ENCODE measurements around the gene MMEL1.
A peak's percentile ranks its signal among the peaks of the same experiment; 100 is the strongest.
"Not testable (repeated sequence)": the region's sequence is repeated elsewhere in the genome, so short reads cannot be mapped to it uniquely, and the experiment has no call there.

MMEL1 gene, protein sequence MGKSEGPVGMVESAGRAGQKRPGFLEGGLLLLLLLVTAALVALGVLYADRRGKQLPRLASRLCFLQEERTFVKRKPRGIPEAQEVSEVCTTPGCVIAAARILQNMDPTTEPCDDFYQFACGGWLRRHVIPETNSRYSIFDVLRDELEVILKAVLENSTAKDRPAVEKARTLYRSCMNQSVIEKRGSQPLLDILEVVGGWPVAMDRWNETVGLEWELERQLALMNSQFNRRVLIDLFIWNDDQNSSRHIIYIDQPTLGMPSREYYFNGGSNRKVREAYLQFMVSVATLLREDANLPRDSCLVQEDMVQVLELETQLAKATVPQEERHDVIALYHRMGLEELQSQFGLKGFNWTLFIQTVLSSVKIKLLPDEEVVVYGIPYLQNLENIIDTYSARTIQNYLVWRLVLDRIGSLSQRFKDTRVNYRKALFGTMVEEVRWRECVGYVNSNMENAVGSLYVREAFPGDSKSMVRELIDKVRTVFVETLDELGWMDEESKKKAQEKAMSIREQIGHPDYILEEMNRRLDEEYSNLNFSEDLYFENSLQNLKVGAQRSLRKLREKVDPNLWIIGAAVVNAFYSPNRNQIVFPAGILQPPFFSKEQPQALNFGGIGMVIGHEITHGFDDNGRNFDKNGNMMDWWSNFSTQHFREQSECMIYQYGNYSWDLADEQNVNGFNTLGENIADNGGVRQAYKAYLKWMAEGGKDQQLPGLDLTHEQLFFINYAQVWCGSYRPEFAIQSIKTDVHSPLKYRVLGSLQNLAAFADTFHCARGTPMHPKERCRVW

DNA sequence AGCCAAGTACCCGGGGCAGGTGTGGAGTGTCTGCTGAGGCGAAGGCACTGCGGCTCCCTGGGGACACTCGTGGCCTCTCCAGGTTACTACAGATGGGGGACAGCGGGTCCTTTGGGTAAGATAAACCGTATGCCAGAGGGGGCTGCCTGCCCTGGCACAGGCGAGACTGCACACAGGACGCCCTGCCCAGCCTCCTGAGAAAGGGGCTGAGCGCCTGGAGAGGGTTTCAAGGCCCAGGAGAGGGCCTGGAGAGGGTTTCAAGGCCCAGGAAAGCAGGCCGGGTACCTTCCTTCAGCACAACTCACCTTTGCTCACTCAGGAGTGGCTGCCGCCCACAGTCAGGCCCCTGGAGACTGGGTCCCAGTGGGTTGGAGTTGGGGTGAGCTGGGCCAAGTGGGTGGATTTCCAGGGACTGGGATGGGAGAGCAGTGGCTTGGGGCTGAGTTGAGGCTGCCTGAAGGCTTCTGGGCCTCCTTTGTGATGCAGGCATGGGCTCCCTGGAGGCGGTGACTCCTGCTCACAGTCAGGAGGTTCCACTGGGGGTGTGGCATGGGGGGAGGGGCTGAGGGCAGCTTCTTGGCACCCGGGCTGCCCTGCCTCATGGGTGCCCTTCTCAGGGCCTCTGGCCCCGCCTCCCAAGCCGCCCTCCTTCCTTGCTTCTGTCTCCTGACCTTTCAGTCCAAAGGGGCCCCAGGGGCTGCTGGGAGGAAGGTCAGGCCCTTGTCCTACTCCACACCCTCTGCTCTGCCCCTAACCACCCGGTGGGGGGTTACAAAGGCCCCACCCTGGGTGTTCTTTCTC, at the start of gene MMEL1:
Gene MMEL1, minus strand, starts transcription at position 456 of the 801 bp plus-strand sequence. CDS start 3,532 bp downstream, outside the sequence.
- no peak for DNase-seq

DNA sequence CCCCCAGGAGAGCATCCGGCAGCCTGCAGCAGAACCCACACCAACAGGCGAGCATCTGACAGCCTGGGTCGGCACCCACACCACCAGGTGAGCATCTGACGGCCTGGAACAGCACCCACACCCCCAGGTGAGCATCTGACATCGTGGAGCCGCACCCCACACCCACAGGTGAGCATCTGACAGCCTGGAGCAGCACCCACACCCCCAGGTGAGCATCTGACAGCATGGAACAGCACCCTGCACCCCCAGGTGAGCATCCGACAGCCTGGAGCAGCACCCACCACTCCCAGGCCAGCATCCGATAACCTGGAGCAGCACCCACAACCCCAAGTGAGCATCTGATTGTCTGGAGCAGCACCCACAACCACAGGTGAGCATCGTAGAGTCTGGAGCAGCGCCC, 43.9 kb upstream of the MMEL1 start:
- DNase-seq: not testable (repeated sequence)

DNA sequence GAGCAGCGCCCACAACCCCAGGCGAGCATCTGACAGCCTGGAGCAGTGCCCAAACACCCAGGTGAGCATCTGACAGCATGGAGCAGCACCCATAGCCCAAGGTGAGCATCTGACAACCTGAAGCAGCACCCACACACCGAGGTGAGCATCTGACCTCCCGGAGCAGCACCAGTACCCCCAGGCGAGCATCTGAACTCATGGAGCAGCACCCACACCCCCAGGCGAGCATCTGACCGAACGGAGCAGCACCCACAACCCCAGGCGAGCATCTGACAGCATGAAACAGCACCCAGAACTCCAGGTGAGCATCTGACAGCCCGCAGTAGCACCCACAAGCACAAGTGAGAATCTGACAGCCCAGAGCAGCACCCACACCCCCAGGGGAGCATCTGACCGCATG, 38.8 kb upstream of the MMEL1 start:
- not testable (repeated sequence) for DNase-seq

DNA sequence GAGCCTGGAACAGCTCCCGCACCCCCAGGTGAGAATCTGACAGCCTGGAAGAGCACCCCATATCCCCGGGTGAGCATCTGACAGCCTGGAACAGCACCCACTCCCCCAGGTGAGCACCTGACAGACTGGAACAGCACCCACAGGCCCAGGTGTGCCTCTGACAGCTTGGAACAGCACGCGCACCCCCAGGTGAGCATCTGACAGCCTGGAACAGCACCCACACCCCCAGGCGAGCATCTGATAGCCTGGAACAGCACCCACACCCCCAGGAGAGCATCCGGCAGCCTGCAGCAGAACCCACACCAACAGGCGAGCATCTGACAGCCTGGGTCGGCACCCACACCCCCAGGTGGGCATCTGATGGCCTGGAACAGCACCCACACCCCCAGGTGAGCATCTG, 27.0 kb upstream of the MMEL1 start:
- DNase-seq: not testable (repeated sequence)

DNA sequence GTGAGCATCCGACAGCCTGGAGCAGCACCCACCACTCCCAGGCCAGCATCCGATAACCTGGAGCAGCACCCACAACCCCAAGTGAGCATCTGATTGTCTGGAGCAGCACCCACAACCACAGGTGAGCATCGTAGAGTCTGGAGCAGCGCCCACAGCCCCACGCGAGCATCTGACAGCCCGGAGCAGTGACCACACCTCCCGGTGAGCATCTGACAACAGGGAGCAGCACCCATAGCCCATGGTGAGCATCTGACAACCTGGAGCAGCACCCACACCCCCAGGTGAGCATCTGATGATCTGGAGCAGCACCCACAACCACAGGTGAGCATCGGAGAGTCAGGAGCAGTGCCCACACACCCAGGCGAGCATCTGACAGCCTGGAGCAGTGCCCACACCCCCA, 25.1 kb upstream of the MMEL1 start:
- DNase-seq: not testable (repeated sequence)

DNA sequence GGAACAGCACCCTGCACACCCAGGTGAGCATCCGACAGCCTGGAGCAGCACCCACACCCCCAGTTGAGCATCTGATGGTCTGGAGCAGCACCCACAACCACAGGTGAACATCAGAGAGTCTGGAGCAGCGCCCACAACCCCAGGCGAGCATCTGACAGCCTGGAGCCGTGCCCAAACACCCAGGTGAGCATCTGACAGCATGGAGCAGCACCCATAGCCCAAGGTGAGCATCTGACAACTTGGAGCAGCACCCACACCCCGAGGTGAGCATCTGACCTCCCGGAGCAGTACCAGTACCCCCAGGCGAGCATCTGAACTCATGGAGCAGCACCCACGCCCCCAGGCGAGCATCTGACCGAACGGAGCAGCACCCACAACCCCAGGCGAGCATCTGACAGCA, 24.3 kb upstream of the MMEL1 start:
- DNase-seq: not testable (repeated sequence)

DNA sequence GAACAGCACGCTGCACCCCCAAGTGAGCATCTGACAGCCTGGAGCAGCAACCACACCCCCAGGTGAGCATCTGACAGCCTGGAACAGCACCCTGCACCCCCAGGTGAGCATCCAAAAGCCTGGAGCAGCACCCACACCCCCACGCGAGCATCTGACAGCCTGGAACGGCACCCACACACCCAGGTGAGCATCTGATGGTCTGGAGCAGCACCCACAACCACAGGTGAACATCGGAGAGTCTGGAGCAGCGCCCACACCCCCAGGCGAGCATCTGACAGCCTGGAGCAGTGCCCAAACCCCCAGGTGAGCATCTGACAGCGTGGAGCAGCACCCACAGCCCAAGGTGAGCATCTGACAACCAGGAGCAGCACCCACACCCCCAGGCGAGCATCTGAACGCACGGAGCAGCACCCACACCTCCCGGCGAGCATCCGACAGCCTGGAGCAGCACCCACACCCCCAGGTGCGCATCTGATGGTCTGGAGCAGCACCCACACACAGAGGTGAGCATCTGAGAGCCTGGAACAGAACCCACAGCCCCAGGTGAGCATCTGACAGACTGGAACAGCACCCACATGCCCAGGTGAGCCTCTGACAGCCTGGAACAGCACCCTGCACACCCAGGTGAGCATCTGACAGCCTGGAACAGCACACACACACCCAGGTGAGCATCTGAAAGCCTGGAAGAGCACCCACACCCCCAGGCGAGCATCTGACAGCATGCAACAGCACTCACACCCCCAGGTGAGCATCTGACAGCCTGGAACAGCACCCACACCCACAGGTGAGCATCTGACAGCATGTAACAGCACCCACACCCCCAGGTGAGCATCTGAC, 23.0 kb upstream of the MMEL1 start:
- not testable (repeated sequence) for DNase-seq

DNA sequence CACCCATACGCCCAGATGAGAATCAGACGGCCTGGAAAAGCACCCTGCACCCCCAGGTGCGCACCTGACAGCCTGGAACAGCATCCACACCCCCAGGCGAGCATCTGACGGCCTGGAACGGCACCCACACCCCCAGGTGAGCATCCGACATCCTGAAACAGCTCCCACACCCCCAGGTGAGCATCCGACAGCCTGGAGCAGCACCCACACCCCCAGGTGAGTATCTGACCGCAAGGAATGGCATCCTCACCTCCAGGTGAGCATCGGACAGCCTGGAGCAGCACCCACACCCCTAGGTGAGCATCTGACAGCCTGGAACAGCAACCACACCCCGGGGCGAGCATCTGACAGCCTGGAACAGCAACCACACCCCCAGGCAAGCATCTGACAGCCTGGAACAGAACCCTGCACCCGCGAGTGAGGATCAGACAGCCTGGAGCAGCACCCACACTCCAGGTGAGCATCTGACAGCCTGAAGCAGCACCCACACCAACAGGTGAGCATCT, 21.7 kb upstream of the MMEL1 start:
- DNase-seq: not testable (repeated sequence)

DNA sequence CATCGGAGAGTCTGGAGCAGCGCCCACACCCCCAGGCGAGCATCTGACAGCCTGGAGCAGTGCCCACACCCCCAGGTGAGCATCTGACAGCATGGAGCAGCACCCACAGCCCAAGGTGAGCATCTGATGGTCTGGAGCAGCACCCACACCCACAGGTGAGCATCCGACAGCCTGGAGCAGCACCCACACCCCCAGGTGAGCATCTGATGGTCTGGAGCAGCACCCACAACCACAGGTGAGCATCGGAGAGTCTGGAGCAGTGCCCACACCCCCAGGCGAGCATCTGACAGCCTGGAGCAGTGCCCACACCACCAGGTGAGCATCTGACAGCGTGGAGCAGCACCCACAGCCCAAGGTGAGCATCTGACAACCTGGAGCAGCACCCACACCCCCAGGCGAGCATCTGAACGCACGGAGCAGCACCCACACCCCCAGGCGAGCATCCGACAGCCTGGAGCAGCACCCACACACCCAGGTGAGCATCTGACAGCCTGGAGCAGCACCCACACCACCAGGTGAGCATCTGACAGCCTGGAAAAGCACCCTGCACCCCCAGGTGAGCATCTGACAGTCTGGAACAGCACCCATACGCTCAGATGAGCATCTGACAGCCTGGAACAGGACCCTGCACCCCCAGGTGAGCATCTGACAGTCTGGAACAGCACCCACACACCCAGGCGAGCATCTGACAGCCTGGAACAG, 21.1 kb upstream of the MMEL1 start:
- DNase-seq: peak in 2 of 4 experiments; percentile 40 to 53

DNA sequence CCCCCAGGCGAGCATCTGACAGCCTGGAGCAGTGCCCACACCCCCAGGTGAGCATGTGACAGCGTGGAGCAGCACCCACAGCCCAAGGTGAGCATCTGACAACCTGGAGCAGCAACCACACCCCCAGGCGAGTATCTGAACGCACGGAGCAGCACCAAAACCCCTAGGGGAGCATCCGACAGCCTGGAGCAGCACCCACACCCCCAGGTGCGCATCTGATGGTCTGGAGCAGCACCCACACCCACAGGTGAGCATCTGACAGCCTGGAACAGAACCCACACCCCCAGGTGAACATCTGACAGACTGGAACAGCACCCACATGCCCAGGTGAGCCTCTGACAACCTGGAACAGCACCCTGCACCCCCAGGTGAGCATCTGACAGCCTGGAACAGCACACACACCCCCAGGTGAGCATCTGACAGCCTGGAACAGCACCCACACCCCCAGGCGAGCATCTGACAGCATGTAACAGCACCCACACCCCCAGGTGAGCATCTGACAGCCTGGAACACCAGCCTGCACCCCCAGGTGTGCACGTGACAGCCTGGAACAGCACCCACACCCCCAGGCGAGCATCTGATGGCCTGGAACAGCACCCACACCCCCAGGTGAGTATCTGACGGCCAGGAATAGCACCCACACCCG, 20.2 kb upstream of the MMEL1 start:
- not testable (repeated sequence) for DNase-seq

DNA sequence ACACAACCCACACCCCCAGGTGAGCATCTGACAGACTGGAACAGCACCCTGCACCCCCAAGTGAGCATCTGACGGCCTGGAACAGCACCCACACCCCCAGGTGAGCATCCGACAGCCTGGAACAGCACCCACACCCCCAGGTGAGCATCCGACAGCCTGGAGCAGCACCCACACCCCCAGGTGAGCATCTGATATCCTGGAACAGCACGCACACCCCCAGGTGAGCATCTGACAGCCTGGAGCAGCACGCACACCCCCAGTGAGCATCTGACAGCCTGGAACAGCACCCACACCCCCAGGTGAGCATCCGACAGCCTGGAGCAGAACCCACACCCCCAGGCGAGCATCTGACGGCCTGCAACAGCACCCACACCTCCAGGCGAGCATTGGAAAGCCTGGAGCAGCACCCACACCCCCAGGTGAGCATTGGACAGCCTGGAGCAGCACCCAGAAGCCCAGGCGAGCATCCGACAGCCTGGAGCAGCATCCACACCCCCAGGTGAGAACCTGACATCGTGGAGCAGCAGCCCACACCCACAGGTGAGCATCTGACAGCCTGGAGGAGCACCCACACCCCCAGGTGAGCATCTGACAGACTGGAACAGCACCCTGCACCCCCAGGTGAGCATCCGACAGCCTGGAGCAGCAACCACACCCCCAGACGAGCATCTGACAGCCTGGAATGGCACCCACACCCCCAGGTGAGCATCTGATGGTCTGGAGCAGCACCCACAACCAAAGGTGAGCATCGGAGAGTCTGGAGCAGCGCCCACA, 19.5 kb upstream of the MMEL1 start:
- not testable (repeated sequence) for DNase-seq

DNA sequence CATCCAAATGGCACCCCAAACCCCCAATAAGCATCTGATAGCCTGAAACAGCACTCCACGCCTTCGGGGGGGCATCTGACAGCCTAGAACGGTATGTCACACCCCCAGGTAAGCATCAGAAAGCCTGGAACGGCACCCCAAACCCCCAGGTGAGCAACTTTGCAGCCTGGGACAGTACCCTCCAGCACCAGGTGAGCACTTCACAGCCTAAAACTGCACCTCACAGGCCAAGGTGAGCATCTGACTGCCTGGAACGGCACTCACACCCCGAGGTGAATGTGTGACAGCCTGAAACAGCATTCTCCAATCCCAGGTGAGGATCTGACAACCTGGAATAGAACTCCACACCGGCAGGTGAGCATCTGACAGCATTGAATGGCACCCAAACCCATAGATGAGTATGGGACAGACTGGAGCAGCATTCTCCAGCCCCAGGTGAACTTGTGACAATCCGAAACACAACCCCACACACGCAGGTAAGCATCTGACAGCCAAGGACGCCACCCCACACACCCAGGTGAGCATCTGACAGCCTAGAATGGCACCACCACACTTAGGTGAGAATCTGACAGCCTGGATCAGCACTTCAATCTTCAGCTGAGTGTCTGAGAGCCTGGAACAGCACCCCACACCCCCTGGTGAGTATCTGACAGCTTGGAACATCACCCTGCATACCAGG, 18.3 kb upstream of the MMEL1 start:
- no peak for DNase-seq

DNA sequence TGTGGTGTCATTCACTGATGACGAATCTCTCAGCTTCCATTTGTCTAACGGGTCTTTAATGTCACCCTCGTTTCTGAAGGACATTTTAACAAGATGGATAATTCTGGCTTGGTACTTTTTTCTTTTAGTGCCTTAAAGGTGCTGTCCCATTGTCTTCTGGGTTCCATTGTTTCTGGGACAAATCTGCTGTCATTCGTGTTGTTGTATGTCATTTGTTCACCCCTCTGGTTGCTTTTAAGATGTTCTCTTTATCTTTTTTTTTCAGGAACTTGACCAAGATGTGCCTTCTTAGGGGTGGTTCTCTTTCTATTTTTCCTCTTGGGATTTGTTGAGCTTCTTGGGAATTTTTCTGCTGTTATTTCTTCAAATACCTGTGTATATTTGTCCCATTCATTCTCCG, 14.0 kb upstream of the MMEL1 start:
- DNase-seq: no peak

DNA sequence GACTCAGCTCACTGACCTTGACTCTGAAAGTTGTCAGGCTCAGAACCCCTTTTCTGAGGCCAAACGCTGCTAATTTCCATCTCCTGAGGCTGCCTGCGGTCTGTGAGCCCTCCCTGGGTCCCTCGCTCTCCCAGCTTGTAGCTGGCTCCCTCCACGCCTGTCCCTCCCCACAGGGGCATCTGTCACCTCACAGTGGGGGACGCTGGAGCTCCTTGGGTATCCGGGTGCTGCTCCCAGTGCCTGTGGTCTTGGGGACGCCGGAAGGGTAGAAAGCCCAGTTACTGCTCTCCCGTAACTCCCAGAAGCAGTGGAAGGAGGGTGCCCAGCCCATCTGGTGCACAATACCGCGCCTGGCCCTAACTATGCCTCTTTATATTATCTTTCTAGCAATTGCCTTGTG, 13.0 kb upstream of the MMEL1 start:
- DNase-seq: no peak

DNA sequence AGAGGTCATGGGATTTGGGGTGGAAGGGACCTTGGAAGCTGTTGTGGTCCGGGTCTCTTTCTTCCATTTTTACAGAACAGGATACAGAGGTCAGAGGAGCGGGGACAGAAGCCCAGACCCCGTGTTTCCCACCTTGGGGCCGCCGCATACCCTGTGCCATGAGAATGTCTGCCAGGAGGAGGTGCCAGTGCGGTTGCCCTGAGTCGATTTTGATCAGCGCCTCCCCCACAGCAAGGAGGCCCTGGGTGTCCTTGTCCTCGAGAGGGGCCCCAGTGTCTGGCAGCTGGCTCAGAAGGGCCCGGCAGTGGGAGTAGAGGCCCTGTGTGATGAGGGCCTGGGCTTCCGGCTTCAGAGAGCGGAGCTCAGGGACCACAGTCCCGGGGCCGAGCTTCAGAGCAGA, 12.3 kb upstream of the MMEL1 start:
- no peak for DNase-seq

DNA sequence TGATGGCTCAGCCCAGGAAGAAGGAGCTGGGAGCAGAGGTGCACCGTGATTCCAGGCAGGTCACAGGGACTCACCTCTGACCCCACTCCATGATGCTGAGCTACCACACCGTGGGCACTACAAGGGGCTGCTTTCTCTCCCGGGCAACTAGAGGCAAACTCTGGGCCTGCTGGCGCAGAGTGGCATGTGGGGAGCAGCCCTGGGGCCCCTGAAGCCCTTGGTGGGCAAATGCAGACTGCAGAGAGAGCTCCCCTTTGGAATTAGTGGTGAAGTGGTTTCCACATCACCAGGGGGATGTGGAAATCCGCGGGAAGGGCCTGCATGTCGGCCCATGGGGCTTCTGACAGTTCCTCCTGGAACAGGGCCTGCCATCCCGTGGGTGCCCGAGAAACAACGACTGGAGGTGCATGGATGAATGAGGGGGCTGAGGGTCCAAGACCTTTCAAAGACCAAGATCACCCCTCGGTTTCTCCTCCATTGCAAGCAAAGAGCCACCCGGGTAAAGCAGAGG, 11.8 kb upstream of the MMEL1 start:
- no peak for DNase-seq

DNA sequence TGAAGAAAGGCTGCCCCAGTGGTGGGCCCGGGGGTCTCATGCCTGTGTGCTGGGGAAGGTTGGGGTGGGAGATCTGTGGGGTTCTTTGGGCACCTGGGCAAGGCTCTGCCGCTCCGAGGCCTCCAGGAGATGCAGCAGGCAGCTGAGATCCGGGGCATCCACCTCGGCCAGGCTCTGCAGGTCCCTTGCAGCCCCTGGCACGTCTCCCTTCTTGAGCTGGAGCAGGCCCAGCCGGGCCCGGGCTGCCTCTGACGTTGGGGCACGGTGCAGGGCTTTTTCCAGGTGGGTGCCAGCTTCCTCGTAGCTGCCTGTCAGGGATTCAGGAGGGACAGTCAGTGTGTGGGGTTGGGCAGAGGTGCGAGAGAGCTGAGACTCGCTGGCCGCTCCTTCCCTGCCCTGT, 11.4 kb upstream of the MMEL1 start:
- DNase-seq: no peak

DNA sequence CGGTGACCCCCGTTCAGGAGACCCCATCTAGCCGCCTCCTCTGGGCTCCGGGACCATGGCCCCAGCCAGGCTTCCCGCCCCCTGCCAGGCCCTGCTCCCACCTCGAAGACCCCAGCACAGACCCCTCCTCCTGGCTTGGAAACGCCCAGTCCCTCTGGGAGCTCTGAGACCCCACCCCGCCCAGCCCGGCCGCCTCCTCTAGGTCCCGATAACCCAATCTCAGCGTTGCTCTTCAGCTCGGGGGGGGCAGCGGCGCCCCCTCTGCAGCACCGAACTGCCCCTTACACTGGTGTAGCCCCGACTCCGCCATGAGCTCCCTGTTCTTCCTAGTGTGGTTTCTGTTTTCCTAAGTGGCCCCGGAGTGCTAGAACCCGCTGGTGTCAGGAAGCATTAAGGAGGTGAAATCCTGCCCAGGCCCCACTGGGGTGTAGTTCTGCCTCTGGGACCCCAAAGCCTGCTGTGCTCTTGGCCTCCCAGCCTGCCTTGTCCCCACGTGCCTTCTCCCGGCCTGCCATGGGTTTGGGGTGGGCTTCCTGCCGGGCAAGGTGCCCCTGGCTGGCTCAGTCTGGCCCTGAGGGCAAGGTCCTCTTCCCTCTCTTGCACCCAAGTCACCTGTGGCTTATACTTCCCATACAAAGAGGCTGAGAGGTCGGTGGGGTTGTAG, 10.7 kb upstream of the MMEL1 start:
- no peak for DNase-seq

Data from activated CD4-positive, CD25-positive, alpha-beta regulatory T cell (primary cell).